Spleen (tissue), 7 donors: ENCODE data around the gene ISCA2.

ENCODE experiments used
- CTCF ChIP-seq, 11 experiments: fragments of 200-600 bp in 7 of 11; fragments of 450-650 bp in 4 of 11; sonication (generic) in 4 of 11; IDR thresholded peaks in 8 of 11; conservative IDR thresholded peaks in 3 of 11; 1 replicate in 7 of 11; 2 replicates in 4 of 11; pipeline versions ENCODE4 v1.4.0 to v1.8.0; 2016 to 2021; ENCODE audit warnings: antibody characterized with exemption in 11 of 11, inconsistent platforms in 4 of 11, mild to moderate bottlenecking in 1 of 11
- POLR2A ChIP-seq, 3 donors: fragments of 450-650 bp; IDR thresholded peaks; one replicate each; pipeline ENCODE4 v1.5.1; 2017; ENCODE audit warnings: antibody characterized with exemption in 3 of 3, mild to moderate bottlenecking in 1 of 3
- POLR2AphosphoS5 ChIP-seq, 3 donors: sonication (generic); formaldehyde crosslinking; IDR thresholded peaks; one replicate each; pipeline ENCODE4 v1.5.1; 2017; ENCODE audit warnings: antibody characterized with exemption in 3 of 3
- donor health status: DM: no; HTN: no; CAD: no; lungs with moderate emphysema.
- donor health status: DM: no; HTN: no; CAD: no.
- donor health status: DM: no; HTN: no; CAD: no.

- TF ChIP-seq CTCF (IDR thresholded peaks at IDR 0.05 in 8 of 11, conservative IDR thresholded peaks at IDR 0.05 in 3 of 11) (no peak), POLR2AphosphoS5 (IDR thresholded peaks at IDR 0.05) (no peak), POLR2A (IDR thresholded peaks at IDR 0.05) (no peak)
These were observed 37.4 kb downstream of the ISCA2 start for GRCh38 chr14:74531006-74531405.
